Measurements from ENCODE around the gene CCM2.

Gene CCM2

GRCh38 chr7:45076946-45077345, 76.9 kb downstream of the CCM2 start:
- peaks cover 2% of the 10 kb centered on the region; the same call in 1 of the 2 replicates for H3K79me2 ChIP-seq (ENCODE audit: insufficient read depth, low read length)
- H3K9me3 ChIP-seq (ENCODE audit: insufficient read depth, low read length, severe bottlenecking): no peaks in the 10 kb centered on the region
- H3K4me1 ChIP-seq (ENCODE audit: insufficient read depth, low read length): no peaks in the 10 kb centered on the region
- no peak overlapping the region for H3K9ac ChIP-seq (ENCODE audit: low read depth, low read length)
- no peak overlapping the region for H3K27ac ChIP-seq (ENCODE audit: low read length)
- H3K27me3 ChIP-seq (ENCODE audit: insufficient read depth, low read length, poor library complexity): no peaks in the 10 kb centered on the region
- TF ChIP-seq CTCF (IDR thresholded peaks at IDR 0.05; ENCODE audit: borderline replicate concordance, extremely low read depth, low read length, poor library complexity, severe bottlenecking) (no peak), EZH2 (IDR thresholded peaks at IDR 0.05; ENCODE audit: borderline replicate concordance, low read depth, low read length, severe bottlenecking) (no peak)
- peaks cover 53% of the 10 kb centered on the region for H3K36me3 ChIP-seq (ENCODE audit: insufficient read depth, low read length)
- DNase-seq (no peak), ATAC-seq (ENCODE audit: insufficient read depth, low read depth) (no peak)
- H3K4me3 ChIP-seq (ENCODE audit: low read depth in 1 of 2, low read length in 2 of 2): no peak overlapping the region
- peaks cover 56% of the 10 kb centered on the region for H4K20me1 ChIP-seq (ENCODE audit: insufficient read depth, low read length)
- no peak overlapping the region for H2AFZ ChIP-seq (ENCODE audit: low read depth, low read length)
- no peak overlapping the region for H3K4me2 ChIP-seq (ENCODE audit: insufficient read depth, low read length)

GRCh38 chr7:45077579-45077978, 77.6 kb downstream of the CCM2 start:
- Histone ChIP-seq H3K9me3 (ENCODE audit: insufficient read depth, low read length, severe bottlenecking) (no peaks in the 10 kb centered on the region), H3K4me2 (ENCODE audit: insufficient read depth, low read length) (no peak overlapping the region), H3K27ac (ENCODE audit: low read length) (no peak overlapping the region), H4K20me1 (ENCODE audit: insufficient read depth, low read length) (peaks cover 50% of the 10 kb centered on the region), H3K36me3 (ENCODE audit: insufficient read depth, low read length) (peaks cover 47% of the 10 kb centered on the region), H3K9ac (ENCODE audit: low read depth, low read length) (no peak overlapping the region), H3K27me3 (ENCODE audit: insufficient read depth, low read length, poor library complexity) (no peaks in the 10 kb centered on the region), H2AFZ (ENCODE audit: low read depth, low read length) (no peak overlapping the region), H3K4me3 (ENCODE audit: low read depth in 1 of 2, low read length in 2 of 2) (no peak overlapping the region), H3K4me1 (ENCODE audit: insufficient read depth, low read length) (no peaks in the 10 kb centered on the region), H3K79me2 (ENCODE audit: insufficient read depth, low read length) (no peaks in the 10 kb centered on the region)
- ATAC-seq (ENCODE audit: insufficient read depth, low read depth) (no peak), DNase-seq (no peak)
- TF ChIP-seq CTCF (IDR thresholded peaks at IDR 0.05; ENCODE audit: borderline replicate concordance, extremely low read depth, low read length, poor library complexity, severe bottlenecking) (no peak), EZH2 (IDR thresholded peaks at IDR 0.05; ENCODE audit: borderline replicate concordance, low read depth, low read length, severe bottlenecking) (no peak)

- H2AFZ ChIP-seq (ENCODE audit: low read depth, low read length): no peak overlapping the region
- peaks cover 41% of the 10 kb centered on the region for H3K36me3 ChIP-seq (ENCODE audit: insufficient read depth, low read length)
- no peak for TF ChIP-seq EZH2 (IDR thresholded peaks at IDR 0.05; ENCODE audit: borderline replicate concordance, low read depth, low read length, severe bottlenecking)
- TF ChIP-seq CTCF (IDR thresholded peaks at IDR 0.05; ENCODE audit: borderline replicate concordance, extremely low read depth, low read length, poor library complexity, severe bottlenecking): peak; percentile 16
- no peaks in the 10 kb centered on the region for H3K9me3 ChIP-seq (ENCODE audit: insufficient read depth, low read length, severe bottlenecking)
- H3K9ac ChIP-seq (ENCODE audit: low read depth, low read length): no peak overlapping the region
- peak; percentile 18 for ATAC-seq (ENCODE audit: insufficient read depth, low read depth)
- no peak overlapping the region for H3K4me2 ChIP-seq (ENCODE audit: insufficient read depth, low read length)
- no peak overlapping the region for H3K27ac ChIP-seq (ENCODE audit: low read length)
- H3K79me2 ChIP-seq (ENCODE audit: insufficient read depth, low read length): no peaks in the 10 kb centered on the region
- no peak overlapping the region for H3K4me3 ChIP-seq (ENCODE audit: low read depth in 1 of 2, low read length in 2 of 2)
- no peaks in the 10 kb centered on the region for H3K27me3 ChIP-seq (ENCODE audit: insufficient read depth, low read length, poor library complexity)
- H3K4me1 ChIP-seq (ENCODE audit: insufficient read depth, low read length): no peaks in the 10 kb centered on the region
- H4K20me1 ChIP-seq (ENCODE audit: insufficient read depth, low read length): peaks cover 44% of the 10 kb centered on the region
- DNase-seq: no peak
These were observed 78.2 kb downstream of the CCM2 start for GRCh38 chr7:45078125-45078681.

All from DND-41 (cell line).